Hepatocyte (in vitro differentiated cells): ENCODE measurements around the gene GIMAP8.

Experiments
- CTCF ChIP-seq: fragments of 200-600 bp; sonication (generic); IDR thresholded peaks from 2 replicates; pipeline ENCODE4 v1.5.1; 2016; ENCODE audit warnings: antibody characterized with exemption, mild to moderate bottlenecking; ENCODE audit not compliant: poor library complexity
- EZH2 ChIP-seq: fragments of 200-600 bp; sonication (generic); IDR thresholded peaks from 2 replicates; pipeline ENCODE4 v1.6.1; 2016; ENCODE audit warnings: antibody characterized with exemption, mild to moderate bottlenecking, borderline replicate concordance

DNA sequence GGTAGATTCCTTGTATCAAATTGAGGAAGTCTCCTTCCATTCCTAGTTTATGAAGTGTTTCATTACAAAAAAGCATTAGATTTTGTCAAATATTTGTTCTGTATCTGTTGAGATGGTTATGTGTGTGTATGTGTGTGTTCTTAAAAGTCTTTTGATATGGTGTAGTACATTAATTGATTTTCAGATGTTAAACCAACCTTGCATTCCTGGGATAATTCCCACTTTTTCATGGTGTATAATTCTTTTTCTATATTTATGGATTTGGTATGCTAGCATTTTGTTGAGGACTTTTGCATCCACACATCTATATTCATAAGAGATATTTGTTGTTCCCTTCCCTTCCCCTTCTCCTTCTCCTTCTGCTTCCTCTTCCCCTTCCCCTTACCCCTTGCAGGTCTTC lies 8.9 kb upstream of the GIMAP8 start:
- no peak for TF ChIP-seq CTCF
- no peak for TF ChIP-seq EZH2
